Measurements from ENCODE around the gene ADCY4. TPM values are rescaled to one million over a fixed set of nuclear protein-coding genes. Genes with fewer than 3 reads are reported as not detected.

Gene ADCY4
- total and polyA plus RNA-seq, 2 donors (not counting 3 experiments of a cell fraction or from before 2014, with no cell fraction given): 81.6 to 84.0 TPM

GRCh38 chr14:24379907-24380730, 45.2 kb upstream of the ADCY4 start:
- dilution Hi-C loops (cut with MboI; ENCODE audit: extremely low pct_ligation_motif_present, low sequenced_read_pairs): no loop called here
- POLR2A ChIA-PET: no interaction called here
- FAIRE-seq: no peak

More at GRCh38 chr14:24379907-24380730, 45.2 kb upstream of the ADCY4 start:
- H4K20me1 ChIP-seq (replicated peaks; ENCODE audit: control insufficient read depth, extremely low read depth, insufficient read depth, low read length): no peaks in the 10 kb centered on the region
- no peaks in the 10 kb centered on the region for H3K9me3 ChIP-seq (replicated peaks; ENCODE audit: control insufficient read depth, insufficient read depth, low read length)
- H3K9ac ChIP-seq (replicated peaks; ENCODE audit: extremely low read depth, insufficient read depth, low read length): no peak overlapping the region
- H3K9me1 ChIP-seq (replicated peaks; ENCODE audit: control insufficient read depth, extremely low read depth, insufficient read depth, low read length): no peaks in the 10 kb centered on the region
- DNase-seq (ENCODE audit: low read depth, low spot score): no peak
- intact Hi-C loops (cut with micrococcal nuclease): no loop called here
- H3K27ac ChIP-seq (ENCODE audit: insufficient read depth, low read depth, low read length): no peak overlapping the region
- no peak overlapping the region for H3K4me3 ChIP-seq (replicated peaks in 1 of 3; ENCODE audit: insufficient read depth in 1 of 3, low read depth in 1 of 3, low read length in 3 of 3)
- H3K4me2 ChIP-seq (ENCODE audit: insufficient read depth, low read length): no peak overlapping the region
- H3K36me3 ChIP-seq (ENCODE audit: control insufficient read depth in 2 of 2, extremely low read depth in 1 of 2, insufficient read depth in 2 of 2, low read length in 2 of 2): peaks cover 6 to 30% of the 10 kb centered on the region in 2 experiments
- H3K4me1 ChIP-seq (ENCODE audit: control insufficient read depth, extremely low read depth, insufficient read depth, low read length): no peaks in the 10 kb centered on the region
- no TSS peak for BruUV-seq (replicated peaks)
- TF ChIP-seq EZH2 (IDR thresholded peaks at IDR 0.05; ENCODE audit: borderline replicate concordance, low read depth, low read length, severe bottlenecking) (no peak), CTCF (IDR thresholded peaks at IDR 0.05; ENCODE audit: extremely low read depth in 1 of 2, insufficient read depth in 1 of 2, low read depth in 1 of 2, low read length in 2 of 2) (no peak), MAX (IDR thresholded peaks at IDR 0.05; ENCODE audit: insufficient read depth, insufficient read length) (no peak), FOS (IDR thresholded peaks at IDR 0.05; ENCODE audit: borderline replicate concordance, insufficient read depth, low read length) (no peak), GATA2 (IDR thresholded peaks at IDR 0.05; ENCODE audit: insufficient read depth, insufficient read length, low read depth, low read length) (no peak), POLR2AphosphoS5 (IDR thresholded peaks at IDR 0.05; ENCODE audit: insufficient read depth, low read depth, low read length) (no peak)
- CTCF ChIA-PET: interaction anchor here (0.8 to 2.7 kb wide), 3 partner anchors 8 to 52 kb away, joined by 3 to 7 read pairs (median 3); no protein-coding TSS in a partner anchor
- no peak overlapping the region for H2AFZ ChIP-seq (ENCODE audit: low read depth, low read length)
- peaks cover 0 to 1% of the 10 kb centered on the region in 2 experiments for H3K27me3 ChIP-seq (ENCODE audit: control insufficient read depth in 2 of 2, insufficient read depth in 2 of 2, low read length in 2 of 2)
- H3K79me2 ChIP-seq (ENCODE audit: control insufficient read depth, insufficient read depth, low read length): no peaks in the 10 kb centered on the region
